ENCODE data around the gene ARMS2.

The ARMS2 gene

DNA sequence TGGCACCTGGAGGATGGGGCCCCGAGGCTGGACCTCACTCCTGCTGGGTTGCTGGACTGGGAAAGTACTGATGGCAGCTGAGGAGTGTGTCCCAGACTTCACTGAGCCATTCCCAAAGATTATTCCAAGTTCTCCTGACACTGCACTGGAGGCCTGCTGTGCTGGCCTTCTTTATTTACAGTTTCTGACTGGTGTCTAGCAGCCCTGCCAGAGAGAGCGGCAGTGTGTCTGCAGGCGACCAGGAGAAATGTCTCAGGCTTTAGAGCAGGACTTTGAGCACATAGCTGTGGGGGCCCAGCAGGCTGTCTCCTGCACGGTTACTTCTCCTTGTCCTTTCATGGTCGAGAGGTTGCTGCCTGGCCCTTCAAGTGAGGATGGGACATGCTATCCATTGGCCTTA is 23.0 kb downstream of the ARMS2 start:
- no peak for FAIRE-seq
- no peak for TF ChIP-seq POU2F2 (IDR thresholded peaks at IDR 0.05; ENCODE audit: low read depth, low read length)
- no peak for TF ChIP-seq POLR2AphosphoS5 (IDR thresholded peaks at IDR 0.05; ENCODE audit: low read depth, low read length)
- no peak for TF ChIP-seq TAF1 (IDR thresholded peaks at IDR 0.05; ENCODE audit: low read depth, low read length)
- TF ChIP-seq POLR2A (IDR thresholded peaks at IDR 0.05; ENCODE audit: low read depth, low read length): no peak
- no peak for TF ChIP-seq PAX5 (IDR thresholded peaks at IDR 0.05; ENCODE audit: insufficient read depth, low read length, severe bottlenecking)
- no peak for TF ChIP-seq SPI1 (IDR thresholded peaks at IDR 0.05; ENCODE audit: low read depth, low read length)
- DNase-seq (ENCODE audit: insufficient read length, low spot score): no peak

DNA sequence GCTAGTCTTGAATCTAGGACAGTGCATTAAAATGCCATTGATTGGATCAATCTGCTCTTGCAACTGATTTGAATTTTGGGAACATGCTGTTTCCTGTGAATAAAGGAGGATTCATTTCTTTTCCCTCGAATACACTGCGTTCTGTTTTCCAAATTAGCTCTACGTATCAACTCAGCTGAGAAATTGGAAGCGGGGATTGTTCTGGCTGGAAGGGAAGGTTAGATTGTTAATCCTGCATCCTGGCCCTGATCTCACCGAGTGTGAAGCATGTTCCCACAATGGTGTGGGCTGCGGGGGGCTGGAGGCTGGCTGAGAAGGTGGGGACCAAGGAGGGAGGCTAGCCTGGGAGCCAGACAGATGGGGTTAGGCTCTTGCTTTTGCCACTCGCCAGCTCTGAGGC is 24.5 kb downstream of the ARMS2 start:
- TF ChIP-seq TAF1 (IDR thresholded peaks at IDR 0.05; ENCODE audit: low read depth, low read length) (no peak), POLR2AphosphoS5 (IDR thresholded peaks at IDR 0.05; ENCODE audit: low read depth, low read length) (no peak), POLR2A (IDR thresholded peaks at IDR 0.05; ENCODE audit: low read depth, low read length) (no peak), POU2F2 (IDR thresholded peaks at IDR 0.05; ENCODE audit: low read depth, low read length) (no peak), SPI1 (IDR thresholded peaks at IDR 0.05; ENCODE audit: low read depth, low read length) (no peak), PAX5 (IDR thresholded peaks at IDR 0.05; ENCODE audit: insufficient read depth, low read length, severe bottlenecking) (no peak)
- no peak for FAIRE-seq
- no peak for DNase-seq (ENCODE audit: insufficient read length, low spot score)

DNA sequence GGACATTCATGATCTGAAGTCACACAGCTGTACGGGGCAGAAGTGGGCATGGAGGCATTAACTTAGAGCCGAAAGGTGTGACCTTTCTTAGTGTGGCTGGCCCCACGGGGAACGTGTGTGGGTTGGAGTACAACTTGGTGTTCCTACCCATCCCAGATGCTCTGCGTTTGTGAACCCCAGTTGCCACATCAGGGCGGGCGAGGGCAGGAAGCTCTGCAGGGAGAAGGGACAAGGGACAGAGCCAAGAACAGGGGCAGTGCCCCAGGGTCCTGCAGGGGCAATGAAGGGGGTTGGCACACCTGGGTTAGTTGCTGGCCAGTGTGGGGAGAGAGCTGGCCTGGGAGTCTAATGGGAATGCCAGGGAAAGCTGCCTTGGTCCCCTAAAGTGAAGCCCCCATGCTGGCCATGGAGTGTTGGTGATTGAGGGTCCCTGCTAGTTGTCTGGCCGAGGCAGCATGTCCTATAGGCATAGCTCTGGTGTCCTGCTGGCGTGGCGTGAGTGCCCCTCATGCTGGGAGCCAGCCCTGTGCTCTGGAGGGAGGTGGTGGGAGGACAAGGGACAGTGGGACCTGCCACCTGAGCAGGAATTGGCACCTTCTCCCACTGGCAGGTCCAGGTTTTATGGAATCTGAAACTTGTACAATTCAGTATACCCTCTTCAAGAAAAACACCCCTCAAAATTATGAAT is 25.8 kb downstream of the ARMS2 start:
- no peak for DNase-seq (ENCODE audit: insufficient read length, low spot score)
- FAIRE-seq: no peak

DNA sequence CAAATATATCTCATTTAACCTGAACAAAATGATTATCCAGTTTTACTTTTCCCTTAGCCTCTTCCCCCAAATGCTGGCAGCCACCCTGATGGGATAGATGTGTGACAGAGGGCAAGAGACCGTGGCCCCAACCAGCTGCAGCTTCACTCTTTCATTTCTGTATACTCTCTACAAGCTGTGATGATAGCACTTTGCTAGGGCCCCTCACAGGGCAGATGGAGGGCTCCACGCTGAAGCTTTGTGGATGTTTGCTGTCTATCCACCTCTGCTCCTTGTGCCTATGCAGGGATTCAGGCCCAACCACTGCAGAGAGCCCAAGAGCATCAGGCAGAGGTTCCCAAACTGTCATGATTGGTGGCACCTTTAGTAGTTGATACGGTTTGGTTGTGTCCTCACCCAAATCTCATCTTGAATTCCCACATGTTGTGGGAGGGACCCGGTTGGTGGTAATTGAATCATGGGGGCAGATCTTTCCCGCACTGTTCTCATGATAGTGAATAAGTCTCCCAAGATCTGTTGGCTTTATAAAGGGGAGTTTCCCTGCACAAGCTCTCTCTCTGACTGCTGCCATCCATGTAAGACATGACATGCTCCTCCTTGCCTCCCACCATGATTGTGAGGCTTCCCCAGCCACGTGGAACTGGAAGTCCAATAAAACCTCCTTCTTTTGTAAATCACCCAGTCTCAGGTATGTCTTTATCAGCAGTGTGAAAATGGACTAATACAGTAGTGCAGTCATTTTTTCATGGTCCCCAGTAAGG is 27.0 kb downstream of the ARMS2 start:
- FAIRE-seq: no peak
- DNase-seq (ENCODE audit: insufficient read length, low spot score): no peak
- TF ChIP-seq POLR2AphosphoS5 (IDR thresholded peaks at IDR 0.05; ENCODE audit: low read depth, low read length) (no peak), POU2F2 (IDR thresholded peaks at IDR 0.05; ENCODE audit: low read depth, low read length) (no peak), PAX5 (IDR thresholded peaks at IDR 0.05; ENCODE audit: insufficient read depth, low read length, severe bottlenecking) (no peak), SPI1 (IDR thresholded peaks at IDR 0.05; ENCODE audit: low read depth, low read length) (no peak), POLR2A (IDR thresholded peaks at IDR 0.05; ENCODE audit: low read depth, low read length) (no peak)

More for the DNA sequence above, 25.8 kb downstream of the ARMS2 start:
- TF ChIP-seq SPI1 (IDR thresholded peaks at IDR 0.05; ENCODE audit: low read depth, low read length) (no peak), POLR2A (IDR thresholded peaks at IDR 0.05; ENCODE audit: low read depth, low read length) (no peak)

DNA sequence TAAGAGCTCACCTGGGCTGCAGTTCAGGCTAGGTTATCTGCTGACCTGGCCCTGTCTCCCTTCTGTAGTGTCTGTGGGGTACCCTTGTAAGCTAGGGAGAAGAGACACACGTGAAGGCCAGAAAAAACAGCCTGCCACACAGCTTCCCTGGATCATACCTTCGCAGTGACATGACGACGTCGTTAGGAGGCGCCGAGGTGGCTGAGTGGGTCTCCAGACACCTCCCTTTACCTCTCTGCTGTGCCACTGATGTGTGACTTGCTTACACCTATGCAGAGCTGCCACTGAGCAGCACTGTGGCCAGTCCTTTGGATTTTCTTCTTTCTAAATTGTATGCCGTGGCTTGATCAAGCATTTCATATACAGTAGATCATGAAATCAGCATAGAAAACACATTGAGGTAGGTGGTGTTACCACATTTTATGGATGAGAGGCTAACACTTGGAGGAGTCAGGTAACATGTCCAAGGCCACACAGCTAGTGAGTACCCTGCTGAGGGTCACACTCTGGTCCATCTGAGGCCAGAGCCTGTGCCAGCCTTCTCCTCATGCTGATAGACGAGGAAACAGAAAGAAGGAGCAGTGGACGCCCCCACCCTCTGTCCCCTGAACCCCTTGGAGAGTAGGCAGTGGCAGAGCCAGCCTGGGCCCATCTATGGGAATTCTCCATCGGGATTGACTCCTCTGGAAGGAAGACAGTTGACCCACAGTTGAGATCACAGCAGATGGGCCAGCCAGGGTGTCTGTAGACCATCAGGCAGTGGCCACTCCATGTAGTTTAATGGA is 30.0 kb downstream of the ARMS2 start:
- FAIRE-seq (no peak), DNase-seq (ENCODE audit: insufficient read length, low spot score) (no peak)
- TF ChIP-seq POLR2A (IDR thresholded peaks at IDR 0.05; ENCODE audit: low read depth, low read length): no peak
- TF ChIP-seq TAF1 (IDR thresholded peaks at IDR 0.05; ENCODE audit: low read depth, low read length): no peak
- no peak for TF ChIP-seq PAX5 (IDR thresholded peaks at IDR 0.05; ENCODE audit: insufficient read depth, low read length, severe bottlenecking)
- TF ChIP-seq SPI1 (IDR thresholded peaks at IDR 0.05; ENCODE audit: low read depth, low read length): no peak
- TF ChIP-seq POU2F2 (IDR thresholded peaks at IDR 0.05; ENCODE audit: low read depth, low read length): no peak
- no peak for TF ChIP-seq POLR2AphosphoS5 (IDR thresholded peaks at IDR 0.05; ENCODE audit: low read depth, low read length)

DNA sequence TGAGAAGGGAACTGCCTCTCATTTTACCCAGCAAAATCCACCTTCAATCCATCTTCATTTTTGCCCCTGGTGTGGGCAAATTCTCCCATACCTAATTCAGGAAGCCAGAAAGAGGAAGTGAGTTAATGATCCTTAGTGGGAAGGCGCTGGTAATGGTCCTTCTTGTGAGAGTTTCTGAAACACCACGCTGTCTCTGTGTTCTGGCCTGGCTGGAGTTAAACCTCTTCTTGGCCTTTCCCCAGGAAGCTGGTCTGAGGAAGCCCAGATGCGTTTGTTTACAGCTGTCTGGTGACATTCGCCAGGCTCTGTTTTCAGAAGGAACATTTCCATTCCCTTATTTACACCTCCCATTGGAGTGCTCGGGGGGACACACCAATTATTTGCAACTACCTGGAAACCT is 31.2 kb downstream of the ARMS2 start:
- TF ChIP-seq SPI1 (IDR thresholded peaks at IDR 0.05; ENCODE audit: low read depth, low read length): peak; percentile 56
- TF ChIP-seq POLR2AphosphoS5 (IDR thresholded peaks at IDR 0.05; ENCODE audit: low read depth, low read length): no peak
- no peak for TF ChIP-seq POU2F2 (IDR thresholded peaks at IDR 0.05; ENCODE audit: low read depth, low read length)
- TF ChIP-seq TAF1 (IDR thresholded peaks at IDR 0.05; ENCODE audit: low read depth, low read length): no peak
- FAIRE-seq: no peak
- DNase-seq (ENCODE audit: insufficient read length, low spot score): no peak

DNA sequence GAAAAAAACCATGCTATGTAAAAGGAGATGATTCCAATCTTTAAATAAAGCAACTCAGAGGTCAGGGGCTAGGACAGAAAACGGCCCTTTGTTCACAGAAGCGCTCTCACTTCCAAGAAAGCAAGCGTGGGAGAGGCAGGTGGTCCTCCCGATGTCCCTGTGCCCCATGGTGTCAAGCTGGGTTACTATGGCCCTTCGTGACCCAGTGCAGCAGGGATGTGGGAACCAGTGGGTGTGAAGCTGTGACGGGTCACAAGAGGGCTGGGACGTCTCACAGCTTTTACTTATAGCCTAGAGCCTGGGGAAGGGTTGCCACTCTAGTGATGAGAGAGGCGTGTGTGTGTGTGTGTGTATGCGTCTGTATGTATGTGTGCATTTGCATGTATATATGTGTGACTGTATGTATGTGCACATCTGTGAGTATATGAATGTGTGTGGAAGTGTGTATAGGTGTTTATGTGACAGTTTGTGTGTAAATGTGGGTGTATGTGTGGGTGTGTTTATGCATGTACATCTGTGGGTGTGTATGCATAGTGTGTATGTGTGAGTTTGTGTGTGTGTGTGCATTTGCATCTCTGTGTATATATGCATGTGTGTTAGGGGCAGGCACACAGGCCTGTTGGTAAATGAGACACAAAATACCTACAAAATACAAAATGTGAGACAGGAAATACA is 32.1 kb downstream of the ARMS2 start:
- FAIRE-seq (peak; percentile 54), DNase-seq (ENCODE audit: insufficient read length, low spot score) (no peak)
- TF ChIP-seq SPI1 (IDR thresholded peaks at IDR 0.05; ENCODE audit: low read depth, low read length) (no peak), TAF1 (IDR thresholded peaks at IDR 0.05; ENCODE audit: low read depth, low read length) (no peak), POLR2AphosphoS5 (IDR thresholded peaks at IDR 0.05; ENCODE audit: low read depth, low read length) (no peak), POU2F2 (IDR thresholded peaks at IDR 0.05; ENCODE audit: low read depth, low read length) (no peak), POLR2A (IDR thresholded peaks at IDR 0.05; ENCODE audit: low read depth, low read length) (no peak), PAX5 (IDR thresholded peaks at IDR 0.05; ENCODE audit: insufficient read depth, low read length, severe bottlenecking) (no peak)

DNA sequence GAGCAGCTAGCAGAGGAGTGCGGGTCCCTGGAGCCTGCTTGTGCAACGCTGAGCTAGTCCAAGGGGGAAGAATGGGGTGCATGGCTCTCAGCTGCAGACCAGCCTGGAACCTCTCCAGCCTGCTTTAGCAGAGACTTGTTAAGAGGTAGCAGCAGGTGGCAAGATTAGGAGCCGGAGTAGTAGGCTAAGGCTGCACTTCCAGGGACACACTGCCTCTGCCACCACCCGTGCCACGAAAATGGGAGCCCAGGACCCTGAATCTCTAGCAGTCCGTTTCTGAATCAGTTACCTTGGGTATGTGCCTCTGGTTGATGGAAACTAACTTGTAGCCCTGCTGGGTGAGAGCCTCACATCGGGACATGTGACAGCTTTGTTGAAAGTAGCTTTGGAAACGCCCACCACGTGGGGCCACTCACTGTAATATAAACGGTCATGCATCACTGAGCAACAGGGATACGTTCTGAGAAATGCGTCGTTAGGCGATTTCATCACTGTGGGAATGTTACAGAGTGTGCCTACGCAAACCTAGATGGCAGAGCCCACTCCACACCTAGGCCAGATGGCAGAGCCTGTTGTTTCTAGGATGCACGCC is 32.8 kb downstream of the ARMS2 start:
- TF ChIP-seq POLR2AphosphoS5 (IDR thresholded peaks at IDR 0.05; ENCODE audit: low read depth, low read length): no peak
- no peak for DNase-seq (ENCODE audit: insufficient read length, low spot score)
- no peak for FAIRE-seq

DNA sequence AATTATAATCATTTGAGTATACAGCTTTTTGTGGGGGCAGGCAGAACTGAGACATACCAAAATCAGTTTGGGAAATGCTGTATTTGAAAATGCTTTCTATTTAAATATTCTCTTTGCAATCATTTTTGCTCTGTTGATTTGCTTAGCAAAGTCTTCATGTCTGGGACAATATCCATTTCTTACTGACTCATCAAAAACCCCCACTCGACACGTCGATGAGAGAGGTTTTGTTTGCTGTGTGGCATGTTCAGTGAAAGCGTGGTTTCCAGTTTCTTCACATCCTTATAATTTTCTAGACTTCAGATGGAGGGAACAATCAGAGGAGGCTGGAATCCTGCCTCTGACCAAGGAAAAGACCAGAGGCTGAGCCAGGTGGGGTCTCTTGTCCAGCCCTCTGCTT is 35.8 kb downstream of the ARMS2 start:
- no peak for FAIRE-seq

More for the DNA sequence above, 35.8 kb downstream of the ARMS2 start:
- no peak for DNase-seq (ENCODE audit: insufficient read length, low spot score)
- TF ChIP-seq PAX5 (IDR thresholded peaks at IDR 0.05; ENCODE audit: insufficient read depth, low read length, severe bottlenecking) (no peak), SPI1 (IDR thresholded peaks at IDR 0.05; ENCODE audit: low read depth, low read length) (no peak), POU2F2 (IDR thresholded peaks at IDR 0.05; ENCODE audit: low read depth, low read length) (no peak), POLR2A (IDR thresholded peaks at IDR 0.05; ENCODE audit: low read depth, low read length) (no peak), POLR2AphosphoS5 (IDR thresholded peaks at IDR 0.05; ENCODE audit: low read depth, low read length) (no peak), TAF1 (IDR thresholded peaks at IDR 0.05; ENCODE audit: low read depth, low read length) (no peak)
